GM12872 (cell line): ENCODE results near the gene PDXP.

Experiments
- CTCF ChIP-seq: IDR thresholded peaks from 3 replicates; pipeline ENCODE4 v1.5.1; 2011; ENCODE audit warnings: low read depth, mild to moderate bottlenecking, low read length, moderate library complexity; ENCODE audit not compliant: insufficient read depth

Gene PDXP

GRCh38 chr22:37654563-37655251 is 3.8 kb upstream of the PDXP start:
- no peak for TF ChIP-seq CTCF

- TF ChIP-seq CTCF: no peak
Measured at GRCh38 chr22:37655252-37655563, 3.3 kb upstream of the PDXP start.

GRCh38 chr22:37657590-37658132 is 862 bp upstream of the PDXP start:
- no peak for TF ChIP-seq CTCF

- TF ChIP-seq CTCF: no peak
Measured at GRCh38 chr22:37659066-37659896, 758 bp downstream of the PDXP start.

- TF ChIP-seq CTCF: no peak
Measured at GRCh38 chr22:37659897-37660708, 1.6 kb downstream of the PDXP start.

GRCh38 chr22:37660709-37661045 is 2.2 kb downstream of the PDXP start:
- no peak for TF ChIP-seq CTCF
